GM18951 (cell line): ENCODE data around the gene SAP30L.

Experiments used
- POLR2A ChIP-seq: IDR thresholded peaks from 4 replicates; pipeline ENCODE4 v1.6.1; 2011; ENCODE audit warnings: mild to moderate bottlenecking; ENCODE audit not compliant: insufficient read length, insufficient read depth; ENCODE audit errors: extremely low read depth
- in situ Hi-C: fragments of 300-500 bp; cut with MboI; formaldehyde crosslinking; loops from one replicate; pipeline ENCODE4 v1.12.0; 2022; ENCODE audit warnings: low sequenced_read_pairs, mixed read lengths, inconsistent platforms; ENCODE audit not compliant: unreplicated experiment

The SAP30L gene, protein sequence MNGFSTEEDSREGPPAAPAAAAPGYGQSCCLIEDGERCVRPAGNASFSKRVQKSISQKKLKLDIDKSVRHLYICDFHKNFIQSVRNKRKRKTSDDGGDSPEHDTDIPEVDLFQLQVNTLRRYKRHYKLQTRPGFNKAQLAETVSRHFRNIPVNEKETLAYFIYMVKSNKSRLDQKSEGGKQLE

DNA sequence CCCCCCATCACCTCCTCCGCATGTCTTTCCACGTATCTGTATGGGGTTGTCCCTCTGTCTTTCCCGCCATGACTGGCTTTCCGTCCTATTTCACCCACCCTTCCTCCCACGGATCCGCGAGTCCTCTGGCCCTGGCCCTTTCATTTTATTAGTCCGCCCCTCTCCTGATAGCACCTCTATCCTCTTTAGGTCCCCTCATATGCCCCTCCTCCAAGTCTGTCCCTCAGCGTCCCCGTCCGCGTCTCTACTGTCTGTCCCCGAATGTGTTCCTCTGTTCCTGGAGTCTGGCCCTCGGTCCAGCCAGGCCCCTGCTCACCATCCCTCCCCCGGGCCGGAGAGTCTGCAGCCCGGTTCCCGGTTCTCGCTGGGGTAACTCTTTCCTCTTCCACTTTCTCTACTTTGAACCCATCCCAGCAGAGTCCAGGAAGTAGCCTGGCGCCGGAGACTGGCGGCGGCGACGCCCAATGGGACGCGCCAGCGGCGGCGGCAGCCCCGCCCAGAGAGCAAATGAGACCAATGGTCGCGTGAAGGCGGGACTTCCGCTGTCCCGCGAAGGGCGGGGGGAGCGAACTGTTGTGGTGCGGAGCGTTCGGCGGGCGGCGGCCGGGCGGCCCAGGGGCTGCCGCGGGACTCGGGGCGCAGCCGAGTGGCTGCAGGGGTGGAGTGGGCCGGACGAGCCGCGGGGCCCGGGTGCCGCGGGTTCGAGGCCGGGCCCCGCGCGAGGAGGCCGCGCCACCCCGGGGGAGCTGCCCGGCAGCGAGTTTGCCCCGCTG, at the start of gene SAP30L:
Gene SAP30L (plus strand): TSS at position 576 of the 773 bp plus-strand sequence. CDS start 608 bp downstream, outside the sequence.
- in situ Hi-C loops, result no loop called here
- peak; percentile 84 for TF ChIP-seq POLR2A

DNA sequence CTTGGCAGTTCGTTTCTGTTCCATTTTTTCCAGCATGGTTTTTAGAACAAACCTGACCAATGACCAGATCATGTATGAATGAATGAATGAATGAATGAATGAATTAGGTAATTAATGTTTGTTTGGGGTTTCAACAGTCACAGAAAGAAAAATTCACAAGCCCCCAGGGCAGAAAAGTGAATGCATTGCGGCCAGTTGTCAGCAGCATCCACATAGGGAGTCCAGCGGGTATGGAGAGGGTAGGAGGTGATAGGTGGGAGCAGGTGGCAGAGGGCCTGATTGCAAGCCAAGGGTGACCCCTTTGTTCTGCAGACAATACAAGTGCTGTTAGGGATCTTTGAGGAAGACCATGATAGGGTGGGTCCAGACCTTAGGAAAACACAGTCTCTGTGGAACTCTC, 49.7 kb upstream of the SAP30L start:
- in situ Hi-C loops, result no loop called here
- TF ChIP-seq POLR2A, result no peak

DNA sequence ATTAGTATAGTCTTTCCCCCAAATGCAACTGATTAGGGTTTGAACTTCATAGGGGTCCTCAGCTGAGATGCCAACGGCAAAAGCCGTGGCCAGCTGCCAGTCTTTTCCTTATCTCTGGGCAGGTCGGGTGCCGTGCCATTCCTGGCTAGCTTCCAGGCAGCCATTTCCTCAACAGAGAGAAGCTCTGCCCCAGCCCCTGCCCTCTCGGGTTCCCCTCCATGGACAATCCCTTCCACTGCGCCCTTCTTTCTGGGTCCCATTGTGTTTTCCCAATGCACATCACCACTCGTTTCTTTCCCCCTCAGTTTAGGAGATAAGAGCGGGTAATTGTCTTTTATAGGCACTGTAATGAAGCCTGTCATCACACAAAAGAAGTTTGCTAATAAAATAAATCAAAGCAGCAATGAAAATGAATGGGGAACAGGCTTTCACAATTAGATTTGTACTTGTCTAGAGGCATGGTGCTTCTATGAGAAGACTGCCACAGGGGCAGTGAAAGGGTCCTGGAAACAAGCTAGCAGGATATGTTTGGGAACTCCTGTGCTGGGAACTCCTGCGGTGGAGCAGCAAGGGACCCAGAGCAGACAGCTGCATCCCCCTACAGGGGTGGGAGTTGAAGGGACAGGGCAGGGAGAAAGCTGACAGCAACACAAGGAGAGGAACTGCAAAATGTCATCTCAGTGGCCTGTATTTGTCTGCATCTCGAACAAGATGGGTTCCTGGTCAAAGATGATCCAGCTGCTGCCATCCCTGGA, 48.0 kb upstream of the SAP30L start:
- TF ChIP-seq POLR2A, result no peak
- in situ Hi-C loops, result no loop called here

DNA sequence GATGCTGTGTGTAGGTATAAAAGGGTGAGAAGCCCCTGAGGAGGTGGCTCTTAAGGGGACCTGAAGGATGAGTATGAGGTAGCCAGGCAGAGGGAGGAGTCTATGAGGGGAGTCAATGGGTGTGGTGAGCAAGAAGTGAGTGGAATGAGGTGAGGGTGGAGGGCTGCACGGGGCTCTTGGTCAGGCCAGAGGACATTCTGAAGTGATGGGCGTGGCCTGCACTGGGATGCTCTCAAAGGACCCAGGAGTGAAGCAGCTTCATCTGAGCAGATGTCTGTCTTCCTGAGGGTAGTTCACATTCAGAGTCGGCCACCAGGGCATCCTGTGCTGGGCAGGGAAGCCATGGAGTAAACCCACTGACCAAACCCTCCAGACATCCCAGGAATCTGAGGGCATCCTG, 45.1 kb upstream of the SAP30L start:
- in situ Hi-C loops, result loop anchor here (10.0 kb wide), 1 partner anchor 206 kb away; the partner anchor contains the start of gene GALNT10
- TF ChIP-seq POLR2A, result no peak

DNA sequence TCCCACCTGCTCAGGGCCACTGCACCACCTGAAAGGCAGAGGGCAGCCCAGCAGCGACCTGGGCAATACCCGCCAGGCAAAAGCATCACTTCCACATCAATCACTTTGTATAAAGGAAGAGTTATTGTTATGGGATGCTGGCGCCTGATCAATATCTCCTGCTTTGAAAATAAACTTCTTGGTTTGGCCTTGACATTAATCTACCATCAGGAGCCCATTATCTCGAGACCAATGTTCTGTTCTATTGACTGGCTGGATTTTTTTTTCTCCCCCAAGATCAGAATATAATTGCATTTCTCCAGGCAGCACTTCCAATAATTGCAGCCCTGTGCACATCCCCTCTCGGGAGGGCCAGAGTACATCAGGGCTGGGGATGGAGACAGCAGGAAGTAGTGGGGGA, 44.4 kb upstream of the SAP30L start:
- in situ Hi-C loops, result loop anchor here (10.0 kb wide), 1 partner anchor 207 kb away; the partner anchor contains the start of gene GALNT10
- no peak for TF ChIP-seq POLR2A

DNA sequence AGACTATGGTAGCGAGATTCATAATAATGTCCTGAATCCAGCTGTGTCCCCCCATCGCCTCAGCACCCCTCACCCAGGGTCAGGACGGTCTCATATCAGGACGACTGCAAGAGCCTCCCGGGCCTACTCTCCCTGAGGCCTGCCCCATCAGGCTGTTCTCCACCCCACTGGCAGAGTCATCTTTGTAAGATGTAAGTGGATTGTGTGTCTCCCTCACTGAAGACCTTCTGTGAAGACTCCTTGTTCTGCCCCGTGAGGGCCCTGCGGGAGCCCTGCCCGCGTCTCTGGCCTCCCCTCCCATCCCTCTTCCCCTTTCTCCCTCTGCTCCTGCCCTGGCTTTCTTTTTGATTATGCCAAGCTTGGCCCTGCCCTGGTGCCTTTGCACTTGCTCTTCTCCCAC, 43.9 kb upstream of the SAP30L start:
- in situ Hi-C loops, result loop anchor here (10.0 kb wide), 1 partner anchor 207 kb away; the partner anchor contains the start of gene GALNT10

DNA sequence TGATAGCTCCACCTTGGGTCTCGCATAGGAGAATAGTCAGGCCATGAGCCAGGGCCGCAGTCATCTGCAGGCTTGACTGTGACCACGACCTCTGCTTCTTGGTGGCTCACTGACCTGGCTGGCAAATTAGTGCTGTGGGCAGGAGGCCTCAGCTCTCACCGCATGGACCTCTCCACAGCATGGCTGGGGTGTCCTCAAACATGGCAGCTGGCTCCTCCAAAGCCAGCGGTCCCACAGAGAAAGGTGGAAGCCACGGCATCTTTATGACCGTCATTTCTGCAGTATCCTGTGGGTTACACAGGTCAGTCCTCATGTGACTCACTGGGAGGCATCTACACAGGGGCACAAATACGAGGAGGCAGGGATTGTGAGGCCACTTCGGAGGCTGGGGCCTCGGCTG, 43.2 kb upstream of the SAP30L start:
- TF ChIP-seq POLR2A, result no peak
- in situ Hi-C loops, result loop anchor here (10.0 kb wide), 1 partner anchor 208 kb away; the partner anchor contains the start of gene GALNT10

More for the DNA sequence above, 43.9 kb upstream of the SAP30L start:
- no peak for TF ChIP-seq POLR2A

DNA sequence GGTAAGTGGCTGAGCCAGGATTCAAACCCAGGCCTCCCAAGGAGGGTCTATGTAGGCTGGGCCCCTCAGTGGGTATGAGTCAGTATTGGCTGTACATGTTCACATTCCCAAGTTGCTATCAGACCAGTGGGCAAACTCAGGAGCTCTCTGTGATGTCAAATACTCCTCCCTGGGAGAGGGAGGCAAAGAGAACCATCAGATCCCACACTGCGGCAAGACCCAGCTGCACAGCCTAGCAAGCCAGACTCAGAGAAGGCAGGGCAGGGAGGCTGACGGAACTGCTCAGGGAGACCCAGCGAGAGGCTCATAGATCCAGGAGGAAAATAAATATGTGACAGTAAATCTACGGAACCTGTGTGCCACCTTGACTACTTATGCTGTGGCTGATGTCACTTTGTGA, 42.6 kb upstream of the SAP30L start:
- in situ Hi-C loops, result loop anchor here (10.0 kb wide), 1 partner anchor 208 kb away; the partner anchor contains the start of gene GALNT10
- no peak for TF ChIP-seq POLR2A

DNA sequence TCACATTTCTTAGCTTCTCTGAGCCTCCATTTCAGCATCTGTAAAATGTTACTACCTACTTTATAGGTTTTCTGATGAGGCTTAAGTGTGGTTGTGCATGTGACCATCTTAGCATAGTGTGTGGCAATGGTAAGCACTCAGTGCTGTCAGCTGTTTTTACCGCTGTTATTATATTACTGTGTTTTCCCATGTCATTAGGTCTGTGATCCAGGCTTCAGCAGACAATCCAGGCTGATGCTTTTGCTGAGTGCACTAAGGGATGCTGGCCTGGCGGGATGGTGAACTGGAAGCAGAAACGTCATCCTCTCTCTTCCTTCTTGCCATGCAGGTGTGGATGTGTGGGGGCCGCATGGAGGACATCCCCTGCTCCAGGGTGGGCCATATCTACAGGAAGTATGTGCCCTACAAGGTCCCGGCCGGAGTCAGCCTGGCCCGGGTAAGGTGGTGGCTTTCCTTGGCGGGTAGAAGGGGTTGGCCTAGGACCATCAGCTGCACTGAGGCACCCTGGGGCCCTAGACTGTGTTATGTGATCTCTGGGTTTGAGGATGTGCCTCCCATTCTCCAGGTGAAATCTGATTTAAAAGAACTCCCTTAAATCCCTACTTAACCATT, 41.9 kb upstream of the SAP30L start:
- TF ChIP-seq POLR2A, result no peak
- in situ Hi-C loops, result loop anchor here (10.0 kb wide), 1 partner anchor 209 kb away; the partner anchor contains the start of gene GALNT10

DNA sequence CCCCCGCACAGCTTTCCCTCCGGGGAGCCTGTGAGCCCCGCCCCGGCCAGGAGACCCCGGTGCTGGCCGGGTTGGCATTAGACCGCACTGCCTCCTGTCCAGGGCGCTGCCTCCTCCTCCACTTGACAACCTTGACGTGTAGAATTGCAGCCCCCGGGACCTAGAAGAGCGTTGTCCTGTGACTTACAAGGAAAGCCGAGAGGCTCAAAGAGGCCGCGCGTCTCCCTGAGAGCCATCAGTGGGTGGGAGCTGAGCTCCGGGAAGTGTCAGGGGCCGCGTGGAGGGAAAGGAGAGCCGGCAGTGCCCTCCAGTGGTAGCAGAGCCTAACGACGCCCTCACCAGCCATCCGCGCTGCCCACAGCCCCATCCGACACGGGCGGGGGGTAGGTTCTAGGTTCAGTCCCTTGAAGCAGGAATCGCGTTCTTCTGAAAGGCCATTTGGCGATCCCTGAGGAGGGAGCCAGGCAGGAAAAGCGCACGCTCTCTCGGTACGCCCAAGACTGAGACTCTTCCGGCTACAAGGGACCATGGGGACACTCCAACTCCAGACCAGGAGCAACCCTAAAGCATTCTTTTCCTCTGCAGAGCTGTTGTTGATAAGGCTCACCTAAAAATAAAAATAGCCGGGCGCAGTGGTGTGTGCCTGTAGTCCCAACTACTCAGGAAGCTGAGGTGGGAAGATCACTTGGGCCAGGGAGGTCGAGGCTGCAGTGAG, 40.6 kb upstream of the SAP30L start:
- in situ Hi-C loops, result loop anchor here (10.0 kb wide), 1 partner anchor 210 kb away; the partner anchor contains the start of gene GALNT10
- TF ChIP-seq POLR2A, result no peak

DNA sequence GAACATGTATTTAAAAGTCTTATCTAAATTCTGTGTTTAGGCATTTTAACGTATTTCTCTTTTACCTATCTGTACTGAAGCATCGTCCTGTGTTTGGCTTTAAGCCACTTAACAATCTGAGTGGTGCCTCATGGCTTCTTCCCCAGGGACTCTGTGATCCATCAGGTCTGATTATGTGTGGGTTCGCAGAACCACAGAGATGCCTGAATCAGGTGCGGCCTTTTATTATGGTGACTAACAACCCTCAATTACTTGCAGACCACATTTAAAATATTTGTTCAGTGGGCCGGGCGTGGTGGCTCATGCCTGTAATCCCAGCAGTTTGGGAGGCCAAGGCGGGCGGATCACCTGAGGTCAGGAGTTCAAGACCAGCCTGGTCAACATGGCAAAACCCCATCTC, 39.6 kb upstream of the SAP30L start:
- no peak for TF ChIP-seq POLR2A
- in situ Hi-C loops, result loop anchor here (10.0 kb wide), 1 partner anchor 211 kb away; the partner anchor contains the start of gene GALNT10

DNA sequence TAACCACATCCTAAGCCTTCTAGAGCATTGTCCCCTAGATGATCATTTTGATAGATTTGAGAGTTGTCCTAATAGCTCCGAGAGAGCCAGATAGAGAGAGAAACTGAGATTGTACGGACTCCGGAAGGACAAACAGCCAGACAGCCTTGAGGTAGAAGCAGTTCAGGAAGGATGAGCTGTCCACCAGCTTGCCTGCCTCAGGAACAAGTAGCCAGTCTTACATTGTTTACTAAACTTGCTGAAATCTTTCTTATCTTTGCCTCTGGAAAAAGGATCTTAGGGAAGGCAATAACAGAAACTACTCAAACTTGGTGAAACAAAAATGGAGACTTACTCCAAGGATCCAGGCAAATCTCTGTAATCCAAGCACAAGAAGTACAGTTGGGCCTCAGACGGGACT, 39.0 kb upstream of the SAP30L start:
- no peak for TF ChIP-seq POLR2A
- in situ Hi-C loops, result loop anchor here (10.0 kb wide), 1 partner anchor 212 kb away; the partner anchor contains the start of gene GALNT10

DNA sequence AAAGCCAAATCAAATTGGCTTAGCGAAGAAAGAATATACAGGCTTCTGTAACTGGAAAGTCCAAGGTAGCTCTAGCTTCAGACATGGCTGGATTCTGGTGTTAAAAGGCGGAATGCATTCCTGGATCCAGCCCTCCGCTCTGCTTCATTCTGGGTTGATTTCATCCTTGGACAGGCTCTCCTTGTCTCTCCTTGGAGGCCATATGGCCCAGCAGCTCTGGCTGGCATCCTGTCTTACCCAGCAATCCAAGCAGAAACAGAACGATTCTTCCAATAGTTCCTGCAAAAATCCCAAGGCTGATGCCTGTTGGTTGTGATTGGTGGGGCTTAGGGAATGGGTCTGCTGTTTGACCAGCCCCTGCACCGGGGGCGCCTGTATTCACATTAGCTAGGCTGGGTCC, 37.0 kb upstream of the SAP30L start:
- TF ChIP-seq POLR2A, result no peak
- in situ Hi-C loops, result loop anchor here (10.0 kb wide), 1 partner anchor 214 kb away; the partner anchor contains the start of gene GALNT10
